Heart left ventricle (tissue), 13 donors: ENCODE measurements around the gene PIK3AP1.

Experiments
- POLR2A ChIP-seq, 2 donors: fragments of 450-650 bp; IDR thresholded peaks; one replicate each; pipeline ENCODE4 v1.6.1; 2017; ENCODE audit warnings: antibody characterized with exemption in 2 of 2, mild to moderate bottlenecking in 2 of 2, moderate library complexity in 2 of 2
- TF ChIP-seq, protein P1 (sequence below), 12 donors: fragments of 200-600 bp; sonication (generic) in 4 of 12; IDR thresholded peaks; one replicate each; pipeline versions ENCODE4 v1.5.0 to v1.8.0; 2018 to 2022; ENCODE audit warnings: antibody characterized with exemption in 12 of 12, mild to moderate bottlenecking in 5 of 12
- donor health status: ischemic (EF 13 %, LVEDD 7.1; RV severe dilation, severe dysfunction).
- donor health status: DM: no; HTN: yes; CAD: no.
- donor health status: DM: no; HTN: no; CAD: no.
- donor health status: ischemic (EF 25% LVEDD 6.9; RV normal size, moderate dysfunction).
- donor health status: ischemic (EF 25% LVEDD 5.7; RV mildly dilated, moderate dysfunction).
- donor health status: ischemic (EF 35%, LVEDD 5.7; RV mildly dilated, moderate dysfunction).
- donor health status: nonischemic (EF 11% LVEDD 7.7; RV severe dilation, severe dysfunction).
- donor health status: DM: yes; HTN: yes; CAD: no.
- donor health status: PGD.
- donor health status: ischemic (EF 29% LVEDD 5.4; RV normal size, mild dysfunction).
- donor health status: nonischemic (EF 23%, LVEDD 6.1; RV moderate dilation, normal function).

DNA sequence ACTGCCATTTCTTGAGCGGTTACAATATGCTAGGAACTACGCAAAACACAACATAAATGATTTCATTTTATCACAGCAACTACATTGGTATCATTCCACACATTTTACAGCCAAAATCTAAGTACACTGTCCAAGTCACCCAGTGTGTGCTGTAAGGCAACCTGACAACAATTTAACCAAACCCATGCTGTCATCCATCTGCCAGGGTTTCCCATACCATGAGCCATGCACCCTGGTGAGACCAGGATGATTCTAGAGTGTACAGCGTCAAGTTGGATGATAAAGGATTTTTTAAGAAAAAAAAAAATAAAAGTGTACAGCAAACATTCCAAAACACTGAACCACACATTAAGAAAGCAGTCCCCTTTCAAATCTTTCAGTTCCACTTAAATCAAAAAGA, 52.9 kb downstream of the PIK3AP1 start:
- TF ChIP-seq, protein P1, sequence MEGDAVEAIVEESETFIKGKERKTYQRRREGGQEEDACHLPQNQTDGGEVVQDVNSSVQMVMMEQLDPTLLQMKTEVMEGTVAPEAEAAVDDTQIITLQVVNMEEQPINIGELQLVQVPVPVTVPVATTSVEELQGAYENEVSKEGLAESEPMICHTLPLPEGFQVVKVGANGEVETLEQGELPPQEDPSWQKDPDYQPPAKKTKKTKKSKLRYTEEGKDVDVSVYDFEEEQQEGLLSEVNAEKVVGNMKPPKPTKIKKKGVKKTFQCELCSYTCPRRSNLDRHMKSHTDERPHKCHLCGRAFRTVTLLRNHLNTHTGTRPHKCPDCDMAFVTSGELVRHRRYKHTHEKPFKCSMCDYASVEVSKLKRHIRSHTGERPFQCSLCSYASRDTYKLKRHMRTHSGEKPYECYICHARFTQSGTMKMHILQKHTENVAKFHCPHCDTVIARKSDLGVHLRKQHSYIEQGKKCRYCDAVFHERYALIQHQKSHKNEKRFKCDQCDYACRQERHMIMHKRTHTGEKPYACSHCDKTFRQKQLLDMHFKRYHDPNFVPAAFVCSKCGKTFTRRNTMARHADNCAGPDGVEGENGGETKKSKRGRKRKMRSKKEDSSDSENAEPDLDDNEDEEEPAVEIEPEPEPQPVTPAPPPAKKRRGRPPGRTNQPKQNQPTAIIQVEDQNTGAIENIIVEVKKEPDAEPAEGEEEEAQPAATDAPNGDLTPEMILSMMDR (IDR thresholded peaks at IDR 0.05): no peak
- TF ChIP-seq POLR2A (IDR thresholded peaks at IDR 0.05): no peak
